ENCODE data around the gene ANKH.

ANKH gene

DNA sequence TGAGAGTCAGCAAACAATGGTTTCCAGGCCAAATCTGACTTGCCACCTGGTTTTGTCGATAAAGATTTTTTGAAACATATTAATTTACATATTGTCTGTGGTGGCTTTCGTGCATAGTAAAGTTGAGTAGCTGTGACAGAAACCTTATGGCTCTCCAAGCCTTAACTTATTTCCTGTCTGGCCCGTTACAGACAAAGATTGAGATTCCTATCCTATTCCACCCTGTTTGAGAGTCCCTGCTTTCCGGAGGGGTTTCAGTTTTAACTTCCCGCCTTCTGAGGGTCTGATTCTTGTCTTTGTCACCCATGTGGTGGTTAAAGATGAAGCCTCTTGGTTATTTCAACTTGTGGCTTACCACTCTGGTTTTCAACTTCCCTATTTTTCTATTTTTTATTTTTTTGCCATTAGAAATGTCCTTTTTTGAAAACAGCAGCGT lies 195.7 kb downstream of the ANKH start:
- no peak for DNase-seq

GRCh38 chr5:14674983-14675854 lies 196.4 kb downstream of the ANKH start:
- peak; percentile 85 for DNase-seq

DNA sequence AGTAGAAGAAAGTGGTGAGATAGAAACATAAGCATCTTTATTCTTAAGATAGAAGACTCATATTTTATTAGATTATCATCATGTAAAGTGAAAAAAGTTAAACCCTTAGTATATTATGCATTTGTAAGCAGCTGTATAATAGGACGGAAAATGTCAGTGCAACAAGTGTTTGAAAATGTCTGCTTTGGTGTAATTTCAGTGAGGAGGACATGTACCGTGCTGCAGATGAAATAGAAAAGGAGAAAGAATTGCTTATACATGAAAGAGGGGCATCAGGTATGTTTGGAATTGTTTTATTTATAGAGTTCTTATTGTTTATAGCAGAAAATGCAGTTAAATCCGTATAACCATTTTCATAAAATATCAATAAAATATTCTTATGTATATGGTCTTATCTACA lies 198.1 kb downstream of the ANKH start:
- no peak for DNase-seq

GRCh38 chr5:14672484-14673394 lies 198.8 kb downstream of the ANKH start:
- no peak for DNase-seq

- DNase-seq = no peak
Observed at GRCh38 chr5:14672082-14672481, 199.5 kb downstream of the ANKH start.

DNA sequence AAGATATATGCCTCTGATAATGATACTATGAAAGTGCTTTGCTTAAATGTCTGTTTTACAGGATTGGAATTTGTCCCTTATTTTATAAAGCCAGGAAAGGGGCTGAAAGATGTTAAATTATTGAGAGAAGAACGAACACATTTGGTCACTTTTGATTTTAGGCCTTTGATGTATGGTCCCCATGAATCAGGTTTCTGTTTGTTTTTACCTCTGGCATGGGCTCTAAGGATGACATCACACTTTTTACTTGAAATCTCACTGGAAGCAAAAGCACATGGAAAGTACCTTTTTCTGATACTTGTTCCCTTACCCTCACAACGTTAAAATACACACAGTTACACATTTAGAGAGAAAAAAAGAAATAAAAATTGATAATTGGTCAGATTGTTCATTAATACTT lies 200.2 kb downstream of the ANKH start:
- no peak for DNase-seq

DNA sequence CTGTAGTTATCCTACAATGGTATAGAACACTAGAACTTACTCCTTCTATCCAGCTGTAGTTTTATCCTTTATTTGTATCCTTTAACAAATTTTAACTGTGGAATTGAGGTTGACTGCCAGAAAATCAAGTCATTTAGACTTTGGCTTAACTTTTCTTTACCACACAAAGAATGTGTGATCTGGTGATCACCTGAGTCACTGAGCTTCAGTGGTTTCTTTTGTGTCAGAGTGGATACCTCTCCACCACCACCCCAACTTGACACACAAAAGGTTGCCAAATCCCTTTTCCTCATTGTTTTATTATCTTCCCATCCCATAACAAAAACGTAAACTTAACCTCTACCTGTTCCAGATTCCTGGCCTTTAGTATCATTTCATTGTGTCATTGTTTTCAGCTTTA lies 201.6 kb downstream of the ANKH start:
- no peak for DNase-seq

DNA sequence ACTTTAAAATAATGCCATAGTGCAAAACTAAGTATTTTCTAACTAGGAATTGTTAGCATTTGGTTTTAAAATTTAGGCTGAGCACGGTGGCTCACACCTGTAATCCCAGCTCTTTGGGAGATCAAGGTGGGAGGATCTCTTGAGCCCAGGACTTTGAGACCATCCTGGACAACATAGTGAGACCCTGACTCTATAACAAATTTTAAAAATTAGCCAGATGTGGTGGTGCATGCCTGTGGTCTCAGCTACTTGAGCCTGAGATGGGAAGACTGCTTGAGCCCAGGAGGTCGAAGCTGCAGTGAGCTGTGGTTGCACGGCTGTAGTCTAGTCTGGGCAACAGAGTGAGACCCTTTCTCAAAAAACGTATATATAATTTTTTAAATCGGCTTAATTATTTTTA lies 202.2 kb downstream of the ANKH start:
- no peak for DNase-seq

DNA sequence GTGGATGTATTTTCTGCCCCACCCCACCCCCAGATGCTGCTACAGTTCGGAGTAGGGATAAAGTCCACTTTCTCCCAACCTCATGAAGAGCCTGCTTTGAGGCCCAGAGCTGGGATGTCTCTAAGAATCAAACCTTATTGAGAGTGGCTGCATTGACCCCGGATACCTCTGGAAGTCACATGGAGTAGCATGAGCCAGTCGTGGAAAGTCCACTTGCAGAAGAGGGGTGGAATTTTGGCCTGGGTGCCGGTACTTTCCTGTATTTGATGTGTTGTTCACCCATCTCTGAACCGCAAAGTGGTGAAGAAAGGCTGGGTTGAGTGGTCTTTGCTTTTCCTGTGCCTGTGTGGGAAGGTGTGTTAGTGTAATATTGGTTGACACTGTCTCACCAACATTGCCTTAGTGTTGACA lies 203.4 kb downstream of the ANKH start:
- no peak for DNase-seq

DNA sequence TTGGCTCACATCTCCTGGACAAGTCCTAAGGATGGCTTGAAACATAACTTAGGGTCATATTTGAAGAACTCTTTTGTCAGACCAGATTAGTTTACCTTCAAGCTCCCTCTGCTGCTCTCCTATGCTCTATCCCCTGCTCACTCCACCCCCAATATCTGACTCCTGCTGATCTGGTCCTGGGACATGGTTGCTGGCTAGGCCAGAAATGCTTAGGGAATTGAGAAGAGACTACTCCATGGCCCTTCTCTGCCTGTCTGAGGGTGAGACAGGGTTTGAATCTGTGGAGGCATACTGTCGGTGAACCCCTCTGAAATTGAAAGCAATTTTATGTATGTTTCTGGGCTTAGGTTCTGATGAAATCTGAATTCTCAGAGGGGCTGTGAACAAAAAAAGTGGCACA lies 203.8 kb downstream of the ANKH start:
- no peak for DNase-seq

DNA sequence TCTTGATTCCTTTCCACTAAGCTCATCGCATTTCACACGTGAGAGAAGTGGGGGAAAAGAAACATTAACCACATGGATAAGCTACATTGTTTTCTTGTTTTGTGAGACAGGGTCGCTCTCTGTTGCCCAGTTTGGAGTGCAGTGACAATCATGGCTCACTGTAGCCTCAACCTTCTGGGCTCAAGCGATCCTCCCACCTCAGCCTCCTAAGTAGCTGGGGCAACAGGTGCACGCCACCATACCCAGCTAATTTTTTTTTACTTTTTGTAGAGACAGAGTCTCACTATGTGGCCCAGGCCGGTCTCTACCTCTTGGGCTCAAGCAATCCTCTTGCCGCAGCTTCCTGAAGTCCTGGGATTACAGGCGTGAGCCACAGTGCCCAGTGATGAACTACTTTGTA lies 204.3 kb downstream of the ANKH start:
- DNase-seq = no peak

DNA sequence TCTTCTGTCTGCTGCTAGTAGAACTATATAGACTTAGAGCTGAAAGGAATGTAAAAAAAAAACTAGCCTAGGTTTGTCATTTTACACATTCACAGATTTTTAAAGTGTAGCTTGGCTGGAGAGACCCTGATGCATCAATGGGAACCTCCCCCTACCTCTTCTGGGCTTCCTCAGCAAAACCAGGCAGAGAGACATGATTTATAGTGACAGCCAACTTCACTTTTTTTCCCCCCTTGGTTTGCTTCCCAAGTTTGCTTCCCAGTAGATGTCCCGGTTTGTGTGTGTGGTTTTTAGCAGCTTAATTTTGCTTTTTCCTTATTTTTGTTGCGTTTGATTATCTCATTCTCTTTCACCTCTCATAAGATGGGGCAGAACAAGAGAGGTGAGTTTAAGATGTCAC lies 205.2 kb downstream of the ANKH start:
- DNase-seq = no peak

DNA sequence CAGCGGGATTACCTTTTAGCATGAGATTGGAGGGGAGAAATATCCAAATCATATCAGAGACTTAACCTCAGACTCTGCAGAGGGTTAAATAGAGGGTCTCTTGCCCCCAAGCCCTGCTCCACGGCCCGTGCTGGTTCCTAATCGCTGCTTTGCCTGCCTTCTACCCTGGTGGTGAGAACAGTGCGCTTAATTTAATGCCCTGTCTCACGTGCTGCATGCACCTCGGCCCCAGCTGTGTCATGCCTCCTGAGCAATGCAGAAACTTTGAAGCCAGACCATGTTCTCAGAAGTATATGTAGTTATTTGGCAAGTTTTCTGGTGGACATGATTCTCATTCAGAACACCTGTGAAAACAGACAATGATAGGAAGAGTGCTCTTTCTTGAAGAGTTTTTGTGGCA lies 205.6 kb downstream of the ANKH start:
- DNase-seq = no peak

- DNase-seq = peak; percentile 16
Observed at GRCh38 chr5:14665101-14665822, 206.3 kb downstream of the ANKH start.

- DNase-seq = peak; percentile 78
Observed at GRCh38 chr5:14664270-14665100, 207.1 kb downstream of the ANKH start, which contains the start of gene OTULIN. OTULIN (plus strand) TSS chr5:14664718; CDS start chr5:14664826, 108 bp downstream.

DNA sequence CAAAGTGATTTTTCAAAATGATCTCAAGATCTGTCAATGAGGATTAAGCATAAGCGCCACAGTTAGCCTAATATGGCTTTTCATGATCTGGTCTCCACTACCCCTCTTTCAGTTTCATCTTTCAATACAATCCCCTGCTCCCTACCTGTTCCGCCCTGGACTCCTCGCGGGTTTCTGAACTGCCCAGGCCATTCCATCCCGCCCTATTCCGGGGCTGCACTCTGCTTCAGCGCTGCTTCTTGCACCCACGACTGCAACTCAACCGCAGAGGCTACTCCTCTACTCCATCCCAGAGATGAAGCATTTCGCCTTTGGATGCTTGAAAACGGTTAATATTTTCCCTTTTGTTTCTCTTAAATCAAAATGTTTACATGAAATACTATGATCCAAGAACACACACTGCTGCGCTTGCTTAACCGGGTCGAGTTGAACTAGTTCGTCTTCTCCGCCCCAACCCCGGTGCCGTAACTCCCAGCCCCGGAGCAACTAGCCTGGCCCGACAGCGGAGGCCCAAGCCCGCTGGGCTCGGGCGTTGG lies 207.8 kb downstream of the ANKH start:
- DNase-seq = peak; percentile 58

- no peak for DNase-seq
Observed at GRCh38 chr5:14662721-14663260, 208.8 kb downstream of the ANKH start.

GRCh38 chr5:14660833-14661232 lies 210.7 kb downstream of the ANKH start:
- no peak for DNase-seq

DNA sequence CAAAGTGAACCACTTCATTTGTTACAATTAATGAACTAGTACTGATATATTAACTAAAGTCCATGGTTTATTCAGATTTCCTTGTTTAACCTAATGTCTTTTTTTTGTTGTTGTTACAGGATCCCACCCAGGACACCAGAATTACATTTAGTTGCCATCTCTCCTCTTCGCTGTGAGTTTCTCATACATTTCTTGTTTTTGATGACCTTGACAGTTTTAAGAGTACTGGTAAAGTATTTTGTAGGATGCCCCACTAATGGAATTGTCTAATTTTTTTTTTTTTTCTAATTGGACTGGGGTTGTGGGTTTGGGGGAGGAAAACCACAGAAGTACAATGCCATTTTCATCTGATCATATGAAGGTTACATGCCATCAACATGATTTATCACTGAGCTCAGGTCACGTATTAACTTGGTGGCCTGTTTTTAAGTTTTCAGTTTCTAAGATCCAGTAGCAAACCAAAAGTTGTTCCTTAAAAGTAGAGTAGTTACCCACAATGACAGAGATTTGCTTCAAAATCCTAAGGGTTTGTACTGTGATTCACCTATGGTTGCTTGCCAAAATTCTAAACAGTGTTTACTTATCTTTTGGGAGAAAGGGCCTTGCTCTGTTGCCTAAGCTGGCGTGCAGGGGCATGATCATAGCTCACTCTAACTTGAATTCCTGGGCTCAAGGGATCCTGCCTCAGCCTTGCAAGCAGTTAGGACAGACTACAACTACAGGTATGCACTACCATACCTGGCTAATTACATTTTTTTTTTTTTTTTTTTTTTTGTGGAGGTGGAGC lies 211.6 kb downstream of the ANKH start:
- DNase-seq = no peak

DNA sequence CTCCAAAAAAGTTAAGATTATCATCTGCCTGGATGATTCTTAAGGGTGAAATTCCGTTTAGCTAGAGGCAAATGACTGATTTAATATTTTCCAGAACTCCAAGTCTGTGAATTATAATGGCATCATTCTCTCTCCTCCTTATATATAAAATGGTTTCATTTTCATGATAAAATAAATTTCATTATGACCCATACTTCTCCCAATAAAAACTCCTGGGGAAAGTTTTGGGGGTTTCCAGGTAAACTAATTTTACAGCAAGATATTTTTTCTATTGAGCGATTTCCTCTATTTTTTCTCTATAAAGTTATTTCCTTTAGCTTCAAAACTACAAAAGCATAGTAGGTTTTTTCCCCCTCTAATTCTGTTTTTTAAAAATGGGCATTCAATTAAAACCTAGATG lies 214.7 kb downstream of the ANKH start:
- no peak for DNase-seq

Measured in DMS79 treated with DMSO at 0.1 percent for 48 hours (cell line).